Prostate gland (tissue), 2 donors: ENCODE data around the gene CNTN5. TPM values are rescaled to one million over a fixed set of nuclear protein-coding genes. Genes with fewer than 3 reads are reported as not detected.

Experiments used
- DNase-seq: peaks from one replicate; pipeline ENCODE4 v3.0.0-alpha.2; 2019; ENCODE audit warnings: low spot score
- H3K27ac ChIP-seq, 2 donors: fragments of 200-600 bp; sonication (generic); 2 replicates each; pipeline ENCODE4 v1.5.1; 2017 to 2019
- H3K27me3 ChIP-seq: fragments of 200-600 bp; sonication (generic); replicated peaks from 2 replicates; pipeline ENCODE4 v1.5.1; 2019; ENCODE audit not compliant: insufficient read depth
- H3K36me3 ChIP-seq, 2 donors: fragments of 200-600 bp; sonication (generic); 1 replicate in 1 of 2; 2 replicates in 1 of 2; pipeline versions ENCODE4 v1.5.1 to v1.8.1; 2017 to 2019
- H3K4me1 ChIP-seq: fragments of 200-600 bp; sonication (generic); replicated peaks from 2 replicates; pipeline ENCODE4 v1.5.1; 2019
- H3K4me3 ChIP-seq, 2 donors: fragments of 200-600 bp; sonication (generic); 2 replicates each; pipeline ENCODE4 v1.5.1; 2017 to 2019
- H3K9me3 ChIP-seq: fragments of 200-600 bp; sonication (generic); 2 replicates; pipeline ENCODE4 v1.5.1; 2017
- CTCF ChIP-seq, 4 experiments: fragments of 200-600 bp in 2 of 4; fragments of 450-650 bp in 2 of 4; sonication (generic) in 2 of 4; IDR thresholded peaks; 1 replicate in 3 of 4; 2 replicates in 1 of 4; pipeline ENCODE4 v1.5.1; 2016 to 2019; ENCODE audit warnings: antibody characterized with exemption in 4 of 4, mild to moderate bottlenecking in 2 of 4, moderate library complexity in 2 of 4
- POLR2A ChIP-seq: fragments of 450-650 bp; IDR thresholded peaks from one replicate; pipeline ENCODE4 v1.6.1; 2016; ENCODE audit warnings: antibody characterized with exemption, mild to moderate bottlenecking
- POLR2AphosphoS5 ChIP-seq: sonication (generic); formaldehyde crosslinking; IDR thresholded peaks from one replicate; pipeline ENCODE4 v1.6.1; 2017; ENCODE audit warnings: antibody characterized with exemption
- WGBS: methylation state at CpG from one replicate; pipeline ENCODE4 v1.1.5; 2018; 5-methylcytosine and 5-hydroxymethylcytosine counted together
- intact Hi-C: fragments of 100-400 bp; cut with DNase I; formaldehyde crosslinking; loops from one replicate; pipeline ENCODE4 v1.14.2; 2022
- total RNA-seq, 2 donors: library from RNA; depleted of rRNA; stranded (reverse); fragments of >200 nt; gene quantifications; one replicate each; pipeline ENCODE4 v1.1.0, GENCODE V29; 2016

The CNTN5 gene
- total RNA-seq, 2 donors from 2014 or later: 1.0 TPM; not detected in 1

DNA sequence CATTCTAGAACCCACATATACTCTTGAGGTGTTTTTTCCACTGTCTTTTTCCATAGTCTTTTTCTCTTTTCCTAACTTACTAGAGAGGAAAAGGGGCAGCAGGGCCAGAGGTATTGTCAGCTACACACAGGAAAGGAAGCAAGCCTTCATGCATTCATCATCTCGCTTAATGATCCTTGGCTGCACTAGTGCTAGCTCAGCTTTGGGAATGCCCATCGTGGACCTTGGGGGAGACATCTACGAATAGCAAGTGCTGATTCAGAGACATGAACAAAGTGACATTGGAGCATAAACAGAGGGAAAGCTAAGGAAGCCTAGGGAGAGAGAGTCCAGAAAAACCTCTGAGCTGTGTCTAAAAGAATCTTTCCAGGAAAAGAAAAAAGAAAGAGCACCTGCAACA is 1200.1 kb downstream of the CNTN5 start:
- Histone ChIP-seq H3K27ac (no peak overlapping the region), H3K4me3 (no peak overlapping the region), H3K9me3 (no peaks in the 10 kb centered on the region), H3K4me1 (no peaks in the 10 kb centered on the region), H3K27me3 (no peaks in the 10 kb centered on the region), H3K36me3 (no peaks in the 10 kb centered on the region)
- 74% methylated on average over 3 of the region's 3 CpGs for WGBS
- intact Hi-C loops: no loop called here
- TF ChIP-seq CTCF (IDR thresholded peaks at IDR 0.05) (no peak), POLR2AphosphoS5 (no peak)
- DNase-seq: no peak

DNA sequence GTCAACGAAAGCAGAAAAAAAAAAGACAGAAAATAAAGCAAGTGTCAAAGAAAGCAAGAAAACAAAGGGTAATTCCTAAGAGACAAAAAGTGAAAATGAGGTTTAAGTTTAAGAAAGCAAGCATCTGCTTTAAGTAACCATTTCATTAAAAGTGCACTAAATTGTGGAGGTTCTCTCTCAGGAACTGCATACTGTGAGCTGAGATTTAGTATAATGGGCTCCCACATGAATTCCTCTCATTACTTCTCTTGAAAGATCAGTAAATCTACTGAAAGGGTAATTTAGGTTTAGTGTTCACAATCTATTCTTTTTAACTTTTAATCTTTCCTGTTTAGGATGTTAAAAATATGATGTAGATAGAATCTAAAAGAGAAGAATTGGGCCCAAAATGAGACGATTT is 1201.0 kb downstream of the CNTN5 start:
- TF ChIP-seq CTCF (IDR thresholded peaks at IDR 0.05): no peak
- no peak for TF ChIP-seq POLR2A
- no peak for TF ChIP-seq POLR2AphosphoS5
- 78% methylated on average over 2 of the region's 2 CpGs for WGBS
- Histone ChIP-seq H3K4me1 (no peaks in the 10 kb centered on the region), H3K4me3 (no peak overlapping the region), H3K9me3 (no peaks in the 10 kb centered on the region), H3K27ac (no peak overlapping the region), H3K36me3 (no peaks in the 10 kb centered on the region), H3K27me3 (no peaks in the 10 kb centered on the region)
- intact Hi-C loops: no loop called here
- DNase-seq: no peak

DNA sequence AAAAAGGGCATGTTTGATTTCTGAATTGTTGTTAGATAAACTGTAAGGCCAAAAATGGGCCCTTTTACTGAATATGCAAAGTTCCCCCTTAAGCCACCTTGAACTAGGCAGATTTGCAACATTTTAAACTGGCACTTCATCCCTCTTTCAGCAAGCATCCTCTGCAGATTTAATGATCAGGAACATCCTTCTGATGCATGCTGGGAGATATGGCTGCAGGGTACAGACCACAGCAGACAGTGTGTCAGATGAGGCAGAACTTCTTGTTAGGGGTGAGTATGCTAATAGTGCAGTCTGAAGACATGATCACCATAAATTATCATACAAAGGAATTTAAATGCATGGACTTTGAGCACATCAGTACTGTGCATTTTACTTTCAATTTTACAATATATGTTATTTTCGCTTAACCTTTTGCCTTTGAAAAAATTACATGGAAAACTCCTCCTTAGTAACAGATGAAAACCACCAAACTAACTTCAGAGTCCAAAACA is 1203.8 kb downstream of the CNTN5 start:
- WGBS: 84% methylated on average over 1 of the region's 1 CpG
- no peaks in the 10 kb centered on the region for H3K4me1 ChIP-seq
- H3K9me3 ChIP-seq: no peaks in the 10 kb centered on the region
- intact Hi-C loops: no loop called here
- TF ChIP-seq POLR2A (no peak), CTCF (IDR thresholded peaks at IDR 0.05) (no peak), POLR2AphosphoS5 (no peak)
- H3K36me3 ChIP-seq: no peaks in the 10 kb centered on the region
- DNase-seq: no peak
- H3K4me3 ChIP-seq: no peak overlapping the region
- H3K27ac ChIP-seq: no peak overlapping the region
- no peaks in the 10 kb centered on the region for H3K27me3 ChIP-seq

- Histone ChIP-seq H3K4me3 (no peak overlapping the region), H3K27me3 (no peaks in the 10 kb centered on the region), H3K9me3 (no peaks in the 10 kb centered on the region), H3K27ac (no peak overlapping the region), H3K4me1 (no peaks in the 10 kb centered on the region), H3K36me3 (no peaks in the 10 kb centered on the region)
- 24% methylated on average over 1 of the region's 1 CpG for WGBS
- intact Hi-C loops: no loop called here
- no peak for DNase-seq
- no peak for TF ChIP-seq POLR2A
- TF ChIP-seq POLR2AphosphoS5: no peak
- no peak for TF ChIP-seq CTCF (IDR thresholded peaks at IDR 0.05)
These were observed 1208.3 kb downstream of the CNTN5 start for GRCh38 chr11:100229086-100229485.

GRCh38 chr11:100232006-100232405 is 1211.3 kb downstream of the CNTN5 start:
- no peak for DNase-seq
- intact Hi-C loops: no loop called here
- WGBS: 81% methylated on average over 2 of the region's 2 CpGs

More at GRCh38 chr11:100232006-100232405, 1211.3 kb downstream of the CNTN5 start:
- H3K27me3 ChIP-seq: no peaks in the 10 kb centered on the region
- H3K4me3 ChIP-seq: no peak overlapping the region
- no peaks in the 10 kb centered on the region for H3K9me3 ChIP-seq
- H3K27ac ChIP-seq: no peak overlapping the region
- TF ChIP-seq POLR2A: no peak
- TF ChIP-seq CTCF (IDR thresholded peaks at IDR 0.05): no peak
- no peak for TF ChIP-seq POLR2AphosphoS5
- H3K4me1 ChIP-seq: no peaks in the 10 kb centered on the region
- no peaks in the 10 kb centered on the region for H3K36me3 ChIP-seq
